HCT116 (cell line): ENCODE measurements around the gene SRP68. TPM values are rescaled to one million over a fixed set of nuclear protein-coding genes. Genes with fewer than 3 reads are reported as not detected.

Experiments
- ATAC-seq: fragments of 200-7000 bp; cut with Tn5 transposase; 2 replicates; pipeline ENCODE4 v1.9.1; 2020; ENCODE audit warnings: mild to moderate bottlenecking, moderate library complexity
- BruUV-seq: library from RNA; stranded (reverse); fragments of 400-500 nt; replicated peaks from 2 replicates; lab custom pipeline; 2021; lab: Mats Ljungman, UMichigan
- CTCF ChIA-PET: fragments of 300-600 bp; sonication (Branson Sonifier 250); formaldehyde crosslinking; loops from one replicate; lab custom pipeline; 2021; ENCODE audit warnings: antibody characterized with exemption; lab: Charles Lee
- POLR2A ChIA-PET: fragments of 300-600, 350-600 bp; sonication (Branson Sonifier 250); formaldehyde crosslinking; loops from one replicate; lab custom pipeline; 2021; ENCODE audit warnings: antibody characterized with exemption; lab: Charles Lee
- RAD21 ChIA-PET, 2 experiments: fragments of 300-600 bp; sonication (Branson Sonifier 250); formaldehyde crosslinking; loops; one replicate each; lab custom pipeline; 2023; ENCODE audit warnings: low total read pairs in 2 of 2; ENCODE audit not compliant: uncharacterized antibody in 2 of 2, unreplicated experiment in 2 of 2, low non-redundant PET in 1 of 2; lab: Charles Lee
- DNase-seq: peaks from one replicate; pipeline ENCODE4 v3.0.0-alpha.2; 2010; ENCODE audit warnings: low read depth, low spot score
- H2AFZ ChIP-seq: fragments of 200-600 bp; shearing (Covaris generic), sonication (generic); 2 replicates; pipeline ENCODE4 v1.6.1; 2017; ENCODE audit warnings: low read depth, mixed run types, mixed read lengths, antibody characterized with exemption, low read length; ENCODE audit not compliant: poor library complexity, severe bottlenecking
- H3K27ac ChIP-seq: 2 replicates; pipeline ENCODE4 v1.5.1; 2012; ENCODE audit warnings: low read depth, low read length
- H3K27me3 ChIP-seq: fragments of 200-600 bp; sonication (generic); 2 replicates; pipeline ENCODE4 v1.6.1; 2016; ENCODE audit warnings: mixed run types, low read length, mixed read lengths; ENCODE audit not compliant: insufficient read depth
- H3K36me3 ChIP-seq, 2 experiments: fragments of 200-500 bp in 1 of 2; fragments of 200-600 bp in 1 of 2; sonication (Bioruptor generic) in 1 of 2; sonication (generic) in 1 of 2; 2 replicates each; pipeline versions ENCODE4 v1.5.1 to v1.6.1; 2014 to 2016; ENCODE audit warnings: low read length in 2 of 2, inconsistent platforms in 1 of 2, mixed read lengths in 1 of 2, mixed run types in 1 of 2; ENCODE audit not compliant: insufficient read depth in 2 of 2, control insufficient read depth in 1 of 2
- H3K4me1 ChIP-seq, 2 experiments: fragments of 200-600 bp in 1 of 2; sonication (generic) in 1 of 2; 2 replicates each; pipeline versions ENCODE4 v1.5.1 to v1.6.1; 2012 to 2017; ENCODE audit warnings: low read length in 2 of 2, inconsistent platforms in 1 of 2, mild to moderate bottlenecking in 1 of 2, mixed read lengths in 1 of 2, mixed run types in 1 of 2, moderate library complexity in 1 of 2; ENCODE audit not compliant: insufficient read depth in 2 of 2, control insufficient read depth in 1 of 2
- H3K4me2 ChIP-seq: fragments of 200-600 bp; sonication (generic); 2 replicates; pipeline ENCODE4 v1.6.1; 2017; ENCODE audit warnings: mixed run types, low read length, mixed read lengths
- H3K4me3 ChIP-seq, 2 experiments: fragments of 200-600 bp in 1 of 2; sonication (generic) in 1 of 2; replicated peaks in 1 of 2; 2 replicates each; pipeline ENCODE4 v1.5.1; 2011 to 2016; ENCODE audit warnings: low read length in 2 of 2, control low read depth in 1 of 2, low read depth in 1 of 2, mild to moderate bottlenecking in 1 of 2, mixed read lengths in 1 of 2, mixed run types in 1 of 2
- H3K79me2 ChIP-seq: fragments of 200-600 bp; sonication (generic); 2 replicates; pipeline ENCODE4 v1.6.1; 2017; ENCODE audit warnings: mild to moderate bottlenecking, mixed run types, low read length, moderate library complexity, mixed read lengths; ENCODE audit not compliant: insufficient read depth
- H3K9ac ChIP-seq: fragments of 200-600 bp; sonication (generic); 2 replicates; pipeline ENCODE4 v1.6.1; 2016; ENCODE audit warnings: low read length, mixed read lengths
- H3K9me2 ChIP-seq: fragments of 200-600 bp; sonication (generic), shearing (Covaris generic); 2 replicates; pipeline ENCODE4 v1.6.1; 2017; ENCODE audit warnings: mixed run types, mild to moderate bottlenecking, moderate library complexity; ENCODE audit not compliant: insufficient read depth
- H3K9me3 ChIP-seq, 2 experiments: fragments of 200-500 bp in 1 of 2; fragments of 200-600 bp in 1 of 2; sonication (Bioruptor generic) in 1 of 2; sonication (generic) in 1 of 2; 2 replicates each; pipeline ENCODE4 v1.6.1; 2014 to 2017; ENCODE audit warnings: low read length in 2 of 2, mixed read lengths in 2 of 2, inconsistent platforms in 1 of 2, low read depth in 1 of 2, mild to moderate bottlenecking in 1 of 2, mixed run types in 1 of 2, moderate library complexity in 1 of 2; ENCODE audit not compliant: control insufficient read depth in 1 of 2, insufficient read depth in 1 of 2
- H4K20me1 ChIP-seq: fragments of 200-600 bp; sonication (generic), shearing (Covaris generic); 2 replicates; pipeline ENCODE4 v1.6.1; 2017; ENCODE audit warnings: mixed run types, mild to moderate bottlenecking, moderate library complexity; ENCODE audit not compliant: insufficient read depth
- FOSL1 ChIP-seq: IDR thresholded peaks from 2 replicates; pipeline ENCODE4 v1.6.1; 2012; ENCODE audit warnings: low read depth
- SIN3A ChIP-seq: IDR thresholded peaks from 2 replicates; pipeline ENCODE4 v1.6.1; 2012; ENCODE audit warnings: low read depth
- TCF7L2 ChIP-seq: IDR thresholded peaks from 2 replicates; pipeline ENCODE4 v1.7.0; 2011; ENCODE audit warnings: borderline replicate concordance, inconsistent platforms; ENCODE audit not compliant: insufficient read depth, insufficient read length; ENCODE audit errors: extremely low read depth
- ZFX ChIP-seq: fragments of 450-650 bp; IDR thresholded peaks from 2 replicates; pipeline ENCODE4 v1.6.1; 2017
- ZNF274 ChIP-seq: fragments of 200-500 bp; sonication (Bioruptor generic); IDR thresholded peaks from 2 replicates; pipeline ENCODE4 v1.6.1; 2014; ENCODE audit warnings: mild to moderate bottlenecking, low read depth, low read length, inconsistent platforms
- intact Hi-C: fragments of 100-400 bp; cut with micrococcal nuclease; formaldehyde crosslinking; loops from 2 replicates; pipeline ENCODE4 v1.10.0; 2022
- total RNA-seq: library from RNA; stranded (reverse); gene quantifications from one replicate; pipeline ENCODE4 v1.2.1, GENCODE V29; 2021; ENCODE audit not compliant: unreplicated experiment

The SRP68 gene
- total RNA-seq, 1 experiment from 2014 or later: 152 TPM

DNA sequence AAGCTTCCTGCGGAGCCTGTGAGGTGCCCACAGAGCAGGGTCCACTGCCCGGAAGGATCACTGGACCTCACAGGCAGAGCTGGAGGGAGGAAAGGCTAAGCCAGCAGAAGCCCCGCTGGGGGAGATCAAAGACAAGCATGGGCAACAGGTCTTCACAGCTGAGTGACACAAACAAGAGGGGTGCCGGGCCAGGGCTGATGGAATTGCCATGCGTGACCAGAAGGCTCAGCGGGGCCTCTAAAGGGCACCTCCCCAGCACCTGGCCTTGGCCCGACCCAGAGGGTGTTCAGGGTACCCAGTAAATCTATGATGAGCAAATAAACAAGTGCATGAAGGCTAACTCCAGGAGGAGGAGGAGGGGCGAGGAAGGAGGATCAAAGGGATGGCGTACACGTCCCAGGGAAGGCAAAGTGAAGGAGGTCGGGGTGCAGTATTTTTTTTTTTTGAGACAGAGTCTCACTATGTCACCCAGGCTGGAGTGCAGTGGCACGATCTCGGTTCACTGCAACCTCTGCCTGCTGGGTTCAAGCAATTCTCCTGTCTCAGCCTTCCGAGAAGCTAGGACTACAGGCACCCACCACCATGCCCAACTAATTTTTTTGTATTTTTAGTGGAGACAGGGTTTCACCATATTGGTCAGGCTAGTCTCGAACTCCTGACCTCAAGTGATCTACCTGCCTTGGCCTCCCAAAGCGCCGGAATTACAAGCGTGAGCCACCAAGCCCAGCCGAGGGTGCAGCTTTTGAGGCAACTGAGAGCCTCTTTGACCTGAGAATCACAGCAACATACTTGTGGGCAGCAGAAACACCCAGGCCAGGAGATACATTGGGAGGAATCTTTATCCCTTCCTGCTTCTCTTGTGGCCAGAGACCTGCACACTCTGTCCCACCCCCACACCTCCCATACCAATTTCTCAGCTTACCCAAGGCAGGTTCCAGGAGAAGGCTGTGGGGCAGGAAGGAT lies 47.4 kb upstream of the SRP68 start (continued):
- TF ChIP-seq FOSL1 (no peak), SIN3A (no peak), ZNF274 (no peak), TCF7L2 (no peak)

DNA sequence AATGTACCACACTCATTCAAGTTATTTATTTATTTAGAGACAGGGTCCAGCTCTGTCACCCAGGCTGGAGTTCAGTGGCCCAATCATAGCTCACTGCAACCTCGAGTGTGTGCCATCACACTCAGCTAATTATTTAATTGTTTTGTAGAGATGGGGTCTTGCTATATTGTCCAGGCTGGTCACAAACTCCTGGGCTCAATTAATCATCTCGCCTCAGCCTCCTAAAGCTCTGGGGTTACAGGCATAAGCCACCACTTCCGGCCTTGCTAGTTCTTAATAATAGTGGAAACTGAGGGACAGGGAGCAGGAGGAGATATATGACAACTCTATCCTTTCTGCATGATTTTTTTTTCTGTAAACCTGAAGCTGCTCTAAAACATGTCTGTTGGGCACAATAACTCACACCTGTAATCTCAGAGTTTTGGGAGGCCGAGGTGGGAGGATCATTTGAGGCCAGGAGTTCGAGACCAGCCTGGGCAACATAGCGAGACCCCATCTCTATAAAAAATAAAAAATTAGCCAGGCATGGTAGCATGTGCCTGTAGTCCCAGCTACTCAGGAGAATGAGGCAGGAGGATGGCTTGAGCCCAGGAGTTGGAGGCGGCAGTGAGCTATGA lies 42.9 kb upstream of the SRP68 start:
- BruUV-seq: no TSS peak
- H3K79me2 ChIP-seq: no peaks in the 10 kb centered on the region
- H3K4me2 ChIP-seq: no peak overlapping the region
- H4K20me1 ChIP-seq: no peaks in the 10 kb centered on the region
- no peak overlapping the region for H2AFZ ChIP-seq
- no peaks in the 10 kb centered on the region for H3K9me2 ChIP-seq
- ATAC-seq (no peak), DNase-seq (no peak)
- intact Hi-C loops: no loop called here
- H3K4me3 ChIP-seq: no peak overlapping the region
- H3K9me3 ChIP-seq: no peaks in the 10 kb centered on the region
- no peak overlapping the region for H3K9ac ChIP-seq
- no peaks in the 10 kb centered on the region for H3K4me1 ChIP-seq
- ChIA-PET POLR2A (interaction anchor here (0.6 kb wide), 2 partner anchors 71 to 143 kb away, joined by 3 to 5 read pairs; no protein-coding TSS in a partner anchor), RAD21 (no interaction called here), CTCF (interaction anchor here (0.7 to 1.7 kb wide), 5 partner anchors 18 to 165 kb away, joined by 3 read pairs; no protein-coding TSS in a partner anchor)
- TF ChIP-seq ZFX: no peak
- no peak for TF ChIP-seq SIN3A
- no peaks in the 10 kb centered on the region for H3K27me3 ChIP-seq
- no peak overlapping the region for H3K27ac ChIP-seq
- H3K36me3 ChIP-seq: no peaks in the 10 kb centered on the region
